Cardiac fibroblast (primary cell): ENCODE results near the gene ITPKC.

Experiments
- DNase-seq, 2 donors: peaks; one replicate each; pipeline versions ENCODE4 v3.0.0 to v3.0.0-alpha.2; 2010; ENCODE audit warnings: low read depth in 2 of 2
- H3K4me3 ChIP-seq, 2 donors: replicated peaks in 1 of 2; 1 replicate in 1 of 2; 2 replicates in 1 of 2; pipeline ENCODE4 v1.5.1; 2011; ENCODE audit warnings: low read depth in 2 of 2, low read length in 2 of 2, mild to moderate bottlenecking in 2 of 2, moderate library complexity in 1 of 2
- CTCF ChIP-seq: IDR thresholded peaks from one replicate; pipeline ENCODE4 v1.5.1; 2011; ENCODE audit warnings: low read depth, mild to moderate bottlenecking, low read length, inconsistent platforms

ITPKC gene

GRCh38 chr19:40689339-40690049 is 27.4 kb upstream of the ITPKC start:
- no peak for TF ChIP-seq CTCF
- peak overlapping the region; percentile 65 to 89 for H3K4me3 ChIP-seq

GRCh38 chr19:40690050-40690692 is 26.7 kb upstream of the ITPKC start, which contains the start of gene NUMBL:
TSS of gene NUMBL (minus strand) at chr19:40690651. CDS start at chr19:40690483, 168 bp downstream.
- no peak for TF ChIP-seq CTCF
- peak within 1 kb of the TSS; percentile 65 to 89 for H3K4me3 ChIP-seq
- DNase-seq = no peak

More at GRCh38 chr19:40689339-40690049, 27.4 kb upstream of the ITPKC start:
- peak in 1 of 2 donors; percentile 15 for DNase-seq

GRCh38 chr19:40690693-40691420 is 26.1 kb upstream of the ITPKC start:
- DNase-seq = peak; percentile 93 to 97
- H3K4me3 ChIP-seq = peak overlapping the region; percentile 47 to 65
- TF ChIP-seq CTCF = no peak

DNA sequence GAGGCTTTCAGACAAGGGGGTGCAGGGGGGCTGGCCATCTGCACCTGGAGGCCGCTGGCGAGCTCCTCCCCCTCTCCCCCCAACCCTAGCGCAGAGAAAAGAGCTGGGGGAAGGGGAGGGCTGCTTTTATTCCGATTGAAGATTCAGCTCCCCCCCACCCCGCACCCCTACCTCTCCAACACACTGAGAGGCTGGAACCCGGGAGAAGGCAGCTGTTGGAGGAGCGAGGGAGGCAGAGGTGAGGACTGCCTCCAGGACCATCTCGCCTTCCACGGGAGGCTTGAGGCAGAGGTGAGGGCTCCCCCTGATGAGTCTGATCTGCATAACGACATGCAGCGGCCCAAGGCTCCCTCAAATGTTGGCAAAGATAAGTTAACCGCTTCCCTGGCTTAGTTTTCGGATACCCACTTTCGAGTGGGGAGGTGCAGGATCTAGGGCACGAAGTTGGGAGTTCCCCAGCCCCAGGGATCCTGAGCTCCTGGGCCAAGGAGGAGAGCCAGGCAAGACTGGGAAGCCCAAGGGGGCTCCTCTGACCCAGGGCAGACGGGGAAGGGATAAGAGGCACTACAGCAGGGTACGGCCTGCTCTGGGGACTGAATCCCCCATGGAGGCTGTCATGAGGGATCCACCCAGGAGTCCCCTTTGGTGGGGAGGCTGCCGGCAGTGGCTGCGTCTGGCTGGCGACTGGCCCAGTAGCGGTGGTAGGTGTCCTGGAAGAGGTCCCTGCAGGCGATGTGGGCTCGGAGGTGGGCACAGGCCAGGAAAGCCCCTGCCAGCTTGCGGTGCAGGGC is 25.3 kb upstream of the ITPKC start:
- DNase-seq = no peak
- no peak overlapping the region for H3K4me3 ChIP-seq
- TF ChIP-seq CTCF = no peak

- TF ChIP-seq CTCF = no peak
These were observed 24.7 kb upstream of the ITPKC start for GRCh38 chr19:40692212-40692551.

GRCh38 chr19:40693150-40693788 is 23.6 kb upstream of the ITPKC start:
- no peak for TF ChIP-seq CTCF
- DNase-seq = no peak
- H3K4me3 ChIP-seq = no peak overlapping the region

More at GRCh38 chr19:40692212-40692551, 24.7 kb upstream of the ITPKC start:
- H3K4me3 ChIP-seq = no peak overlapping the region
- no peak for DNase-seq
